AG04450 (cell line): ENCODE data around the gene FGF7. TPM values are rescaled to one million over a fixed set of nuclear protein-coding genes. Genes with fewer than 3 reads are reported as not detected.
"Not testable (repeated sequence)": the region's sequence is repeated elsewhere in the genome, so short reads cannot be mapped to it uniquely, and the experiment has no call there.

Experiments
- CTCF ChIA-PET: fragments of 300-600, 350-600 bp; formaldehyde crosslinking; extraction: SDS; loops from one replicate; lab custom pipeline; 2022; ENCODE audit warnings: antibody characterized with exemption, inconsistent platforms; lab: Charles Lee
- POLR2A ChIA-PET: fragments of 350-600 bp; formaldehyde crosslinking; extraction: SDS; loops from one replicate; lab custom pipeline; 2021; ENCODE audit warnings: antibody characterized with exemption, inconsistent platforms; lab: Yijun Ruan, JAX
- DNase-seq: peaks from one replicate; pipeline ENCODE4 v3.0.0-alpha.2; 2011; ENCODE audit warnings: low read depth, low spot score
- H3K27ac ChIP-seq: one replicate; pipeline ENCODE4 v1.5.1; 2012; ENCODE audit warnings: low read depth, low read length, control low read depth
- H3K27me3 ChIP-seq: one replicate; pipeline ENCODE4 v1.6.0; 2012; ENCODE audit warnings: low read length; ENCODE audit not compliant: control insufficient read depth, insufficient read depth
- H3K4me3 ChIP-seq: 2 replicates; pipeline ENCODE4 v1.5.1; 2011; ENCODE audit warnings: mild to moderate bottlenecking, low read depth, low read length, control low read depth
- H3K9me3 ChIP-seq: 2 replicates; pipeline ENCODE4 v1.5.1; 2012; ENCODE audit warnings: low read length; ENCODE audit not compliant: control insufficient read depth, insufficient read depth
- polyA plus RNA-seq: library from polyadenylated mRNA; depleted of rRNA; stranded (reverse); fragments of >200 nt; gene quantifications from 2 replicates; pipeline ENCODE4 v1.2.3, GENCODE V29; 2011
- TF ChIP-seq, protein P1 (sequence below): IDR thresholded peaks from 2 replicates; pipeline ENCODE4 v1.5.1; 2011; ENCODE audit warnings: low read depth, low read length, control low read depth, inconsistent platforms

FGF7 gene
- polyA plus RNA-seq, 1 experiment, result 175 TPM

DNA sequence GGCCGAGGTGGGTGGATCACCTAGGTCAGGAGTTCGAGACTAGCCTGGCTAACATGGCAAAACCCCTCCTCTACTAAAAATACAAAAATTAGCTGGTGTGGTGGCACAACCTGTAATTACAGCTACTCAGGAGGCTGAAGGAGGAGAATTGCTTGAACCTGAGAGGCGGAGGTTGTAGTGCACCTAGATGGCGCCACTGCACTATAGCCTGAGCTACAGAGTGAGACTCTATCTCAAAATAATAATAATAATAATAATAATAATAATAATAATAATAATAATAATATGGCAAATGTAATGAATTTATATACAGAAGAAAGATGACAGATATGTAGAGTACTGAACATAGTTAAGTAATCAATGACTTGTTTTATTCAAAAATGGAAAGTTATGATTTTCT, 48.2 kb downstream of the FGF7 start:
- H3K4me3 ChIP-seq, H3K27ac ChIP-seq, POLR2A ChIA-PET, DNase-seq, H3K27me3 ChIP-seq, H3K9me3 ChIP-seq: not testable (repeated sequence)
- TF ChIP-seq, protein P1, sequence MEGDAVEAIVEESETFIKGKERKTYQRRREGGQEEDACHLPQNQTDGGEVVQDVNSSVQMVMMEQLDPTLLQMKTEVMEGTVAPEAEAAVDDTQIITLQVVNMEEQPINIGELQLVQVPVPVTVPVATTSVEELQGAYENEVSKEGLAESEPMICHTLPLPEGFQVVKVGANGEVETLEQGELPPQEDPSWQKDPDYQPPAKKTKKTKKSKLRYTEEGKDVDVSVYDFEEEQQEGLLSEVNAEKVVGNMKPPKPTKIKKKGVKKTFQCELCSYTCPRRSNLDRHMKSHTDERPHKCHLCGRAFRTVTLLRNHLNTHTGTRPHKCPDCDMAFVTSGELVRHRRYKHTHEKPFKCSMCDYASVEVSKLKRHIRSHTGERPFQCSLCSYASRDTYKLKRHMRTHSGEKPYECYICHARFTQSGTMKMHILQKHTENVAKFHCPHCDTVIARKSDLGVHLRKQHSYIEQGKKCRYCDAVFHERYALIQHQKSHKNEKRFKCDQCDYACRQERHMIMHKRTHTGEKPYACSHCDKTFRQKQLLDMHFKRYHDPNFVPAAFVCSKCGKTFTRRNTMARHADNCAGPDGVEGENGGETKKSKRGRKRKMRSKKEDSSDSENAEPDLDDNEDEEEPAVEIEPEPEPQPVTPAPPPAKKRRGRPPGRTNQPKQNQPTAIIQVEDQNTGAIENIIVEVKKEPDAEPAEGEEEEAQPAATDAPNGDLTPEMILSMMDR, result peak; percentile 22
- CTCF ChIA-PET, result interaction anchor here (0.9 to 1.0 kb wide), 3 partner anchors 48 to 580 kb away, joined by 3 to 4 read pairs (median 3); partner anchors contain the start of gene FGF7

DNA sequence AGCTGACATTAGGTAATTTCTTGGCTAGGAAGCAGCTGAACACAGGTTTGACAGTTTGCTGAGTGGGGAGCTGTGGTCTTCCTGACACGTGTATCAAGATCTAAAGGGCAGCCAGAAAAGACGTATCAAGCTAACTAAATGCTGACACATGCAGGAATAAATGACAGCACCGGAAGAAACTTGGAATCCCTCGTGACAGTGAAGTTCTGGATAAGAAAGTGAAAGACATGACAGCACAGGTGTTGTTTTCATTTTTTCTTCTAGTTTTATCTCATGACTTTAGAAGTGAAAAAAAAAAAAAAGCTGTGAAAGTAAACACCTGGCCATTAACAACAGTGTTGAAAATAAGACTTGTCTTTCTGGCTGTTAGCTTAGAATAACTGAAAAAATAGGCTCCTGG, 48.7 kb downstream of the FGF7 start:
- no peak for DNase-seq
- POLR2A ChIA-PET, result no interaction called here
- H3K27me3 ChIP-seq, result no peaks in the 10 kb centered on the region
- TF ChIP-seq, protein P1, result no peak
- CTCF ChIA-PET, result interaction anchor here (0.6 to 1.0 kb wide), 3 partner anchors 49 to 674 kb away, joined by 3 to 8 read pairs (median 4); partner anchors contain the start of gene FGF7
- H3K4me3 ChIP-seq, result no peak overlapping the region
- no peaks in the 10 kb centered on the region; the same call in 1 of the 2 replicates for H3K9me3 ChIP-seq
- no peak overlapping the region for H3K27ac ChIP-seq

DNA sequence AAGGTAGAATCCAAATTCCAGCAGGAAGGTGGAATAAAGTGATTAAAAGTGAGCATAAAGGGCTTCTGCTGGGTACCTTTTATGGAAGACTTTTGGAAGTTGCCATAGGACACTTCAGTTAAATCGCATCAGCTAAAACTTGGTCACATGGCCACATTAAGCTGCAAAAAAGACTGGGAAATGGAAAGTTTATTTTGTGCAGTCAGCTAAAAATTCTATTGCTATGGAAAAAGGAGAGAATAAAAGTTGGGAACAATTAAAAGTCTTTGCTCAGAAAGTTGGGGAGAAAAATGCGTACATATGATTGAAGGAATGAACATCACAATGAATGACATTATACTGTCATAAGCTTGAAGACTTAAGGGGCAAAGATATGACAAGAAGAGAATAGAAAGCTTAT, 49.3 kb downstream of the FGF7 start:
- DNase-seq, result no peak
- Histone ChIP-seq H3K27me3 (no peaks in the 10 kb centered on the region), H3K4me3 (no peak overlapping the region), H3K27ac (no peak overlapping the region), H3K9me3 (no peaks in the 10 kb centered on the region; the same call in 1 of the 2 replicates)
- ChIA-PET CTCF (interaction anchor here (0.6 to 1.0 kb wide), 2 partner anchors 49 to 674 kb away, joined by 4 to 8 read pairs; partner anchors contain the start of gene FGF7), POLR2A (no interaction called here)
- TF ChIP-seq, protein P1, result no peak

DNA sequence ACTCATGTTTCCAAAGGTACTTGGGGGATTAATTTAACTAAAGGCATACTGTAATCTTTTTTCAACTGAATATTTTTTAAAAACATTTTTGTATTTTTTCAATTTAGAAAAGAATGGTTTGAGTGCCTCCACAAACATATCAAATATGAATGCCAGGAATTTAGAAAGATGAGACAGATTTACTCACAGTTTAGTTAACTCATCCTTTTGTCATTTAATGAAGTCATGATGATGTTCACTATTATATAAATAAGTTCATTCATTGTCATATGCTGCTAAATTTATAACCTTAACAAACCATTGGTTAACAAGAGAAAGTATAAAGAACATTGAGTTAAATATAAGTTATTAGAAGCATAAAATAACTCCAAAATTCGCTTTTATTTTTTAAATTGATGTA, 50.0 kb downstream of the FGF7 start:
- ChIA-PET CTCF (no interaction called here), POLR2A (no interaction called here)
- H3K4me3 ChIP-seq, result no peak overlapping the region
- no peak overlapping the region for H3K27ac ChIP-seq
- no peaks in the 10 kb centered on the region for H3K27me3 ChIP-seq
- no peak for DNase-seq
- TF ChIP-seq, protein P1, result no peak
- H3K9me3 ChIP-seq, result no peaks in the 10 kb centered on the region; the same call in 1 of the 2 replicates

DNA sequence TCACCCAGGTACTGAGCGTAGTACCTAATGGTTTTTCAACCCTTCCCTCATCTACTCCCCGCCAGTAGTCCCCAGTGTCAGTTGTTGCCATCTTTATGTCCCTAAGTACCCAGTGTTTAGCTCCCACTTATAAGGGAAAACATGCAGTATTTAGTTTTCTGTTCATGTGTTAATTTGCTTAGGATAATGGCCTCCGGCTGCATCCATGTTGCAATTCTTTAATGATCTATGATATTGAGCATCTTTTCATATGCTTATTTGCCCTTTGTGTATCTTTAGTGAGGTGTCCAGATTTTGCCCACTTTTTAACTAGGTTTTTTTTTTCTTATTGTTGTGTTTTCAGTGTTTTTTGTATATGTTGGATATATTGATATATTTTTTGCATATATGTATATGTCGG, 55.0 kb downstream of the FGF7 start:
- CTCF ChIA-PET, result interaction anchor here (0.7 kb wide), 1 partner anchor 243 kb away, joined by 3 read pairs; no protein-coding TSS in a partner anchor
- DNase-seq, H3K4me3 ChIP-seq, H3K27me3 ChIP-seq, H3K9me3 ChIP-seq, H3K27ac ChIP-seq, POLR2A ChIA-PET: not testable (repeated sequence)

DNA sequence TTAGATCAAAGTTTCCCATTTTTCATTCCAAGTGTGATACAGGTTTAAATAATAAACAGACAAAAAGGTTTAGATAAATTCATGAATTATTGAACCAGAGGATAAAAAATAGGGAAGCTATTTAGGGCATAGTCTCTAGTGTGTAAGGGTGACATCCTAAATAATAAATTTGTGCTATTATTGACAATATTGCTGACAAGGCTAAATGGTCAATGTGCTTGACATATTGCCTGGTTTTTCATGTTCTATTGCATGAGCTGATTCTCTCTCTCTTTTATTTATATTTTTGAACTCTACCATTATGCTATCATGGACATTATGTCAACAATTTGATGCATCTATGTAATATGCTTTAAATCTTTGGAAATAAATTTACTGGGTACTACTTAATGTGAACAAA, 55.9 kb downstream of the FGF7 start:
- H3K9me3 ChIP-seq, POLR2A ChIA-PET, DNase-seq, H3K4me3 ChIP-seq, H3K27ac ChIP-seq, H3K27me3 ChIP-seq: not testable (repeated sequence)
- CTCF ChIA-PET, result interaction anchor here (0.7 kb wide), 1 partner anchor 244 kb away, joined by 3 read pairs; no protein-coding TSS in a partner anchor

DNA sequence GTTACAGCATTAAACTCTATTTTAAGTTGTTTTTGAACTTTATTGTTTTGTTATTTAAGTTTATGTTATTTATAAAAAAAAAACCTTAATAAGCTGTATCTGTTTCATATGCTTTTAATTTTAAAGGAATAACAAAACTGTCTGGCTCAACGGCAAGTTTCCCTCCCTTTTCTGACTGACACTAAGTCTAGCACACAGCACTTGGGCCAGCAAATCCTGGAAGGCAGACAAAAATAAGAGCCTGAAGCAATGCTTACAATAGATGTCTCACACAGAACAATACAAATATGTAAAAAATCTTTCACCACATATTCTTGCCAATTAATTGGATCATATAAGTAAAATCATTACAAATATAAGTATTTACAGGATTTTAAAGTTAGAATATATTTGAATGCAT, 62.4 kb downstream of the FGF7 start:
- POLR2A ChIA-PET, H3K27me3 ChIP-seq, H3K4me3 ChIP-seq, H3K9me3 ChIP-seq, DNase-seq, H3K27ac ChIP-seq, CTCF ChIA-PET: not testable (repeated sequence)
